Measurements from ENCODE around the gene CRYL1. TPM values are rescaled to one million over a fixed set of nuclear protein-coding genes. Genes with fewer than 3 reads are reported as not detected.

CRYL1 gene
- total RNA-seq, 4 donors from 2014 or later = 75.0 to 188 (median 145) TPM

DNA sequence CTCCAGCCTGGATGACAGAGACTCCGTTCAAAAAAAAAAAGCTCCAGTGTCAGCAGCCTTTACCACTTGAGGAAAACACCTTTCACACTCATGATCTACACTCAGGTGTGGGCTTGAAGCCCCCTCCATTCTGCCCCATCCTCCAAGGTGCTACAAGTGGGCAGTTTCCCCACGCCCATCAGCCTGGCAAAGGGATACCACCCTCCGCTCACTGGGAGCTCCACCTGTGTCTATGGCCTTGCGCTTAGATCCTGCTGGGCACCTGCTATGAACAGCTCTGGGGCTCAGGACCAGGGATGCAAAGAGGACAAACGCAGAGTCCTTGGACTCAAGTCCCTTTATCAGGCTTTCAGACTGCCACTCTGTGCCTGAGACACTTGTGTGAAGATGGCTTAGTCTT is 127.8 kb downstream of the CRYL1 start:
- no peak overlapping the region for H3K27ac ChIP-seq
- TF ChIP-seq POLR2AphosphoS5 (IDR thresholded peaks at IDR 0.05) (no peak), EP300 (IDR thresholded peaks at IDR 0.05; ENCODE audit: low read depth) (no peak), POLR2A (IDR thresholded peaks at IDR 0.05) (no peak)
- TF ChIP-seq, protein P1, sequence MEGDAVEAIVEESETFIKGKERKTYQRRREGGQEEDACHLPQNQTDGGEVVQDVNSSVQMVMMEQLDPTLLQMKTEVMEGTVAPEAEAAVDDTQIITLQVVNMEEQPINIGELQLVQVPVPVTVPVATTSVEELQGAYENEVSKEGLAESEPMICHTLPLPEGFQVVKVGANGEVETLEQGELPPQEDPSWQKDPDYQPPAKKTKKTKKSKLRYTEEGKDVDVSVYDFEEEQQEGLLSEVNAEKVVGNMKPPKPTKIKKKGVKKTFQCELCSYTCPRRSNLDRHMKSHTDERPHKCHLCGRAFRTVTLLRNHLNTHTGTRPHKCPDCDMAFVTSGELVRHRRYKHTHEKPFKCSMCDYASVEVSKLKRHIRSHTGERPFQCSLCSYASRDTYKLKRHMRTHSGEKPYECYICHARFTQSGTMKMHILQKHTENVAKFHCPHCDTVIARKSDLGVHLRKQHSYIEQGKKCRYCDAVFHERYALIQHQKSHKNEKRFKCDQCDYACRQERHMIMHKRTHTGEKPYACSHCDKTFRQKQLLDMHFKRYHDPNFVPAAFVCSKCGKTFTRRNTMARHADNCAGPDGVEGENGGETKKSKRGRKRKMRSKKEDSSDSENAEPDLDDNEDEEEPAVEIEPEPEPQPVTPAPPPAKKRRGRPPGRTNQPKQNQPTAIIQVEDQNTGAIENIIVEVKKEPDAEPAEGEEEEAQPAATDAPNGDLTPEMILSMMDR (IDR thresholded peaks at IDR 0.05) = no peak
- WGBS, 2 donors (ENCODE audit: low coverage in 1 of 2) = 80 to 93% methylated on average over 1 to 5 of the region's 5 CpGs
- no peaks in the 10 kb centered on the region for H3K36me3 ChIP-seq
- in situ Hi-C loops (cut with MboI; ENCODE audit: low pct_ligation_motif_present in 1 of 4, low pct_unique_long_range_greater_than_20kb in 1 of 4, low sequenced_read_pairs in 3 of 4) (no loop called here), intact Hi-C loops (cut with DNase I; ENCODE audit: low total_unique reads) (no loop called here)
- H3K4me1 ChIP-seq = peaks cover 0 to 2% (median 0%) of the 10 kb centered on the region in 4 donors
- H3K9me3 ChIP-seq = no peaks in the 10 kb centered on the region
- DNase-seq = no peak
- H3K4me3 ChIP-seq = no peak overlapping the region
- H3K27me3 ChIP-seq = no peaks in the 10 kb centered on the region

DNA sequence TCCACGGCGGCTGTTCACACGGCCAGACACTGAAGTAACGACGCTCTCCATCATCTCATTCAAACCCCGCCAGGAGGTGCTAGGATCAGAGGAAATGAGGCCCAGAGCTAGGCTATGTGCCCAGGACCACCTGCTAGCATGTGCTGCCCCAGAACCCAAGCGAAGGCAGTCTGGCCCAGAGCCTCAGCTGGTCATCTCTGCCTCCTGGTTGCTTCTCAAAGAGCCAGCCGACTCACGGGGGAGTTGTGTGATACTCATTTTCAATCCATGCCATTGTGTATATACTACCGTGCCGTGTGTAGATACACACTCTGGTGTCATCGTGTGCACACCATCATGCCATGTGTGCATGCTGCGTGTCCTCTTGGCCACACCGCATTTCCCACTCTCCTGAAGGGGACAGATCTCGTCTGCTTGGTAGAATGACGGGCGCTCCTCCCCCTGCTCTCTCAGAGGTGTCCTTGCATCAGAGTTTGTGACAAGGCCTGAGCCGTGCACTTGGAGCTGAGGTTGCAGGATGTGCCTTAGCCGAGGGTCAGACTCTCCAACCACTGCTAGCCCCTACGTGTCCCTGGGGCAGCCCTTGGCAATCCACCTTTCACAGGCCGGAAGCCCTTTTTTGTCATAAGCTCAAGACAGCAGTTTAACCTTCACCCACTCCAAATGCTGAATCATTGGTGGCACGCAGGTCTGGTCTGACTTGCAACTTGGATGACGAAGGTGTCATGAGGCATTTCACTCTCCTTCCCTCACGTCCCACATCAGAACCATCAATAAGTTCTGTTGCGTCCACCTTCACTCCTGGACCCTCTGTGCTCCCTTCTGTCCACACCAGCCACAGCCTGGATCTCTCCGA is 130.4 kb downstream of the CRYL1 start:
- H3K36me3 ChIP-seq = no peaks in the 10 kb centered on the region
- WGBS, 2 donors (ENCODE audit: low coverage in 1 of 2) = 87 to 88% methylated on average over 8 to 26 of the region's 26 CpGs
- in situ Hi-C loops (cut with MboI; ENCODE audit: low pct_ligation_motif_present in 1 of 4, low pct_unique_long_range_greater_than_20kb in 1 of 4, low sequenced_read_pairs in 3 of 4) = no loop called here
- H3K4me1 ChIP-seq = peaks cover 0 to 2% (median 0%) of the 10 kb centered on the region in 4 donors
- DNase-seq = no peak
- intact Hi-C loops (cut with DNase I; ENCODE audit: low total_unique reads) = no loop called here
- H3K9me3 ChIP-seq = no peaks in the 10 kb centered on the region
- no peak overlapping the region for H3K27ac ChIP-seq
- no peak for TF ChIP-seq POLR2AphosphoS5 (IDR thresholded peaks at IDR 0.05)
- TF ChIP-seq POLR2A (IDR thresholded peaks at IDR 0.05) = no peak
- no peak for TF ChIP-seq EP300 (IDR thresholded peaks at IDR 0.05; ENCODE audit: low read depth)
- TF ChIP-seq, protein P1 (IDR thresholded peaks at IDR 0.05) = no peak
- no peaks in the 10 kb centered on the region for H3K27me3 ChIP-seq
- H3K4me3 ChIP-seq = no peak overlapping the region

DNA sequence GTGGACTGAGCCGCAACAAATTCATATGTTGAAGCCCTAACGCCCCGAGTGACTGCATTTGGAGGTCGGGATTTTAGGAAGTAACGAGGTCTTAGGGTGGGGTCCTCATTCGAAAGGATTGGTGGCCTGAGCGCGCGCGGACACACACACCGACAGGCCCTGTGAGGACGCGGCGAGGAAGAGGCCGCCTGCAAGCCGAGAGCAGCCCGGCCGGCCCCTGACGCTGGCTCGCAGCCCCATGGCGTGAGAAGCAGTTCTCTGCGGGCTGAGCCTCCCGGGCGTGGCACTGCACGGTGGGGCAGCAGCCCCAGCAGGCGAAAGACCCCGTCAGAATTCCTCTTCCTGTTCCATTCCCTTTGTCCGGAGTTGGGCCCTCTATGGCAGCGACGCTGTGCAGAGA is 131.2 kb downstream of the CRYL1 start:
- no peaks in the 10 kb centered on the region for H3K9me3 ChIP-seq
- no peak overlapping the region for H3K4me3 ChIP-seq
- 70% methylated on average over 30 of the region's 30 CpGs; no CpG with 5 or more reads in 1 of the 2 donors for WGBS, 2 donors (ENCODE audit: low coverage in 1 of 2)
- intact Hi-C loops (cut with DNase I; ENCODE audit: low total_unique reads) (no loop called here), in situ Hi-C loops (cut with MboI; ENCODE audit: low pct_ligation_motif_present in 1 of 4, low pct_unique_long_range_greater_than_20kb in 1 of 4, low sequenced_read_pairs in 3 of 4) (no loop called here)
- no peaks in the 10 kb centered on the region for H3K36me3 ChIP-seq
- H3K27ac ChIP-seq = no peak overlapping the region
- peaks cover 0 to 2% (median 0%) of the 10 kb centered on the region in 4 donors for H3K4me1 ChIP-seq
- H3K27me3 ChIP-seq = no peaks in the 10 kb centered on the region
- TF ChIP-seq POLR2A (IDR thresholded peaks at IDR 0.05) = no peak
- TF ChIP-seq POLR2AphosphoS5 (IDR thresholded peaks at IDR 0.05) = no peak
- TF ChIP-seq, protein P1 (IDR thresholded peaks at IDR 0.05) = no peak
- no peak for TF ChIP-seq EP300 (IDR thresholded peaks at IDR 0.05; ENCODE audit: low read depth)
- DNase-seq = no peak

- no peak for DNase-seq
- Histone ChIP-seq H3K4me1 (peaks cover 0 to 2% (median 0%) of the 10 kb centered on the region in 4 donors), H3K27ac (no peak overlapping the region), H3K4me3 (no peak overlapping the region), H3K9me3 (no peaks in the 10 kb centered on the region), H3K36me3 (no peaks in the 10 kb centered on the region), H3K27me3 (no peaks in the 10 kb centered on the region)
- no peak for TF ChIP-seq EP300 (IDR thresholded peaks at IDR 0.05; ENCODE audit: low read depth)
- TF ChIP-seq, protein P1 (IDR thresholded peaks at IDR 0.05) = no peak
- no peak for TF ChIP-seq POLR2A (IDR thresholded peaks at IDR 0.05)
- no peak for TF ChIP-seq POLR2AphosphoS5 (IDR thresholded peaks at IDR 0.05)
- WGBS, 2 donors (ENCODE audit: low coverage in 1 of 2) = 80 to 86% methylated on average over 1 to 8 of the region's 8 CpGs
- intact Hi-C loops (cut with DNase I; ENCODE audit: low total_unique reads) = no loop called here
- in situ Hi-C loops (cut with MboI; ENCODE audit: low pct_ligation_motif_present in 1 of 4, low pct_unique_long_range_greater_than_20kb in 1 of 4, low sequenced_read_pairs in 3 of 4) = no loop called here
Measured at GRCh38 chr13:20394169-20394501, 131.5 kb downstream of the CRYL1 start.

Data from transverse colon (tissue), 4 donors.